HG02970 (cell line): Measurements from ENCODE around the gene EPHB1.
"Not testable (repeated sequence)": the region's sequence is repeated elsewhere in the genome, so short reads cannot be mapped to it uniquely, and the experiment has no call there.

ENCODE experiments used
- ATAC-seq: cut with Tn5 transposase; IDR thresholded peaks from one replicate; pipeline ENCODE4 v1.9.1; 2021; ENCODE audit warnings: mild to moderate bottlenecking, moderate library complexity, moderate number of reproducible peaks; ENCODE audit not compliant: unreplicated experiment, low FRiP score

Gene EPHB1

GRCh38 chr3:134775831-134776230 lies 19.2 kb upstream of the EPHB1 start:
- ATAC-seq, result no peak

- ATAC-seq, result no peak
These were observed 18.5 kb upstream of the EPHB1 start for GRCh38 chr3:134776518-134776917.

- ATAC-seq, result no peak
These were observed 17.7 kb upstream of the EPHB1 start for GRCh38 chr3:134777341-134777740.

GRCh38 chr3:134788283-134788682 lies 6.8 kb upstream of the EPHB1 start:
- ATAC-seq, result not testable (repeated sequence)

- ATAC-seq, result no peak
These were observed 5.0 kb upstream of the EPHB1 start for GRCh38 chr3:134790065-134790464.

- no peak for ATAC-seq
These were observed 3.1 kb upstream of the EPHB1 start for GRCh38 chr3:134791992-134792391.

- no peak for ATAC-seq
These were observed 2.4 kb upstream of the EPHB1 start for GRCh38 chr3:134792700-134793099.

- ATAC-seq, result no peak
These were observed 1.5 kb upstream of the EPHB1 start for GRCh38 chr3:134793562-134793961.

GRCh38 chr3:134794323-134794722 lies 737 bp upstream of the EPHB1 start:
- ATAC-seq, result no peak

- peak; percentile 3 for ATAC-seq
These were observed 753 bp downstream of the EPHB1 start for GRCh38 chr3:134795746-134796280.

- ATAC-seq, result no peak
These were observed 1.4 kb downstream of the EPHB1 start for GRCh38 chr3:134796281-134797056.

GRCh38 chr3:134797057-134797740 lies 2.1 kb downstream of the EPHB1 start:
- no peak for ATAC-seq

- no peak for ATAC-seq
These were observed 2.8 kb downstream of the EPHB1 start for GRCh38 chr3:134797741-134798451.

GRCh38 chr3:134798681-134799311 lies 3.7 kb downstream of the EPHB1 start:
- no peak for ATAC-seq

GRCh38 chr3:134799393-134799792 lies 4.3 kb downstream of the EPHB1 start:
- ATAC-seq, result no peak

- ATAC-seq, result no peak
These were observed 6.3 kb downstream of the EPHB1 start for GRCh38 chr3:134801204-134801958.

- ATAC-seq, result no peak
These were observed 7.5 kb downstream of the EPHB1 start for GRCh38 chr3:134802428-134803050.

- peak; percentile 33 for ATAC-seq
These were observed 8.0 kb downstream of the EPHB1 start for GRCh38 chr3:134803051-134803505.

GRCh38 chr3:134803652-134804051 lies 8.6 kb downstream of the EPHB1 start:
- ATAC-seq, result no peak
